Bronchus fibroblast of lung (primary cell): ENCODE data around the gene LTA4H. TPM values are rescaled to one million over a fixed set of nuclear protein-coding genes. Genes with fewer than 3 reads are reported as not detected.

Source experiments
- total RNA-seq: library from RNA; depleted of rRNA; stranded (reverse); fragments of >200 nt; gene quantifications from 2 replicates; pipeline ENCODE4 v1.2.3, GENCODE V29; 2015

Gene LTA4H
- total RNA-seq: 60.7 and 70.1 TPM in 2 replicates

GRCh38 chr12:96035283-96036236 is at the start of gene LTA4H:
LTA4H (minus strand) TSS chr12:96035587; CDS start chr12:96035519, 68 bp downstream.

GRCh38 chr12:95996034-95996658 is 39.2 kb downstream of the LTA4H start, which contains the start of gene HAL:
HAL (minus strand) TSS chr12:95996344; CDS start chr12:95995910, 434 bp downstream.

Other genes starting within 250 kb of the LTA4H start
- 3.6 and 5.4 TPM in 2 replicates for gene NTN4, start 244.8 kb downstream of the LTA4H start, total RNA-seq
- gene SNRPF, start 176.6 kb downstream of the LTA4H start, total RNA-seq: 15.0 and 18.4 TPM in 2 replicates
- not detected in 2 replicates for gene CCDC38, start 93.0 kb downstream of the LTA4H start, total RNA-seq
- gene AMDHD1, start 92.3 kb downstream of the LTA4H start, total RNA-seq: 0.15 TPM in 1 of 2 replicates, not detected in the other
- gene HAL, start 39.2 kb downstream of the LTA4H start, total RNA-seq: under 0.01 TPM in 2 replicates
- 21.0 and 24.7 TPM in 2 replicates for gene ELK3, start 158.8 kb upstream of the LTA4H start, total RNA-seq